Tibial nerve (tissue), 4 donors: ENCODE data around the gene SKP1.

Experiments
- EP300 ChIP-seq, 2 donors: sonication (generic); formaldehyde crosslinking; IDR thresholded peaks; one replicate each; pipeline ENCODE4 v1.6.1; 2017; ENCODE audit warnings: antibody characterized with exemption in 2 of 2, mild to moderate bottlenecking in 1 of 2
- POLR2A ChIP-seq, 2 donors: fragments of 450-650 bp; IDR thresholded peaks; one replicate each; pipeline ENCODE4 v1.6.1; 2017; ENCODE audit warnings: antibody characterized with exemption in 2 of 2, mild to moderate bottlenecking in 2 of 2, moderate library complexity in 2 of 2
- TF ChIP-seq, protein P1 (sequence below), 5 experiments: fragments of 200-600 bp in 3 of 5; fragments of 450-650 bp in 2 of 5; sonication (generic) in 3 of 5; IDR thresholded peaks; one replicate each; pipeline ENCODE4 v1.5.1; 2016 to 2019; ENCODE audit warnings: antibody characterized with exemption in 5 of 5, mild to moderate bottlenecking in 3 of 5, moderate library complexity in 2 of 5

DNA sequence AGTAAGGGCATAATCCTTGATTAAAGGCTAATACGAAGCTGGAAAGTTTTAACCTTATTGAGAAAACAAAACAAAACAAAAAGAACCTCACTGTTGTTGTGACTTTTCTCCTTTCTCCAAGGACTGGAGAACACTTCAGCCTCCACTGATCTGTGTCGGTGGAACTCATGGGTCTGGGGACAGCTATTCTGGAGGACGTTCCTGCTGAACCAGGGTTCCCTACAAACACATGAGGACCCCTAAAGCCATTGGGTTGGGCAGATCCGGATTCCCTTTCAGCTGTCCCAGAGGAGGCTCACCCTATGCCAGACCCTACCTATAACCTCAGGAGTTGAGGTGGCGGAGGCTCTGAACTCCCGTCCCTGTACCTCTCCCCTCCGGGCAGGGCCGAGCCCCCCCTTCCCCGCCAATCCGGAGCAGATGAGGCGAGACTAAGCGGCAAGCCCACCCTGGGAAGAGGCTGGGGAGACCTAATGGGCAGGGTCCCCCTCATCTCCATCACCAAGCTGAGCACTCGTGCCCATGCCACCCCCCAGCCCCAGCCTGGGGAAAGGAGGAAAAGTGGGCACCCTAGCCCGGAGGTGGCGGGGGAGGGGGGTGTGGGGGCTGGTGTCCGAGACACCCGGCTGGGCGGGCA lies 63.9 kb downstream of the SKP1 start:
- TF ChIP-seq, protein P1, sequence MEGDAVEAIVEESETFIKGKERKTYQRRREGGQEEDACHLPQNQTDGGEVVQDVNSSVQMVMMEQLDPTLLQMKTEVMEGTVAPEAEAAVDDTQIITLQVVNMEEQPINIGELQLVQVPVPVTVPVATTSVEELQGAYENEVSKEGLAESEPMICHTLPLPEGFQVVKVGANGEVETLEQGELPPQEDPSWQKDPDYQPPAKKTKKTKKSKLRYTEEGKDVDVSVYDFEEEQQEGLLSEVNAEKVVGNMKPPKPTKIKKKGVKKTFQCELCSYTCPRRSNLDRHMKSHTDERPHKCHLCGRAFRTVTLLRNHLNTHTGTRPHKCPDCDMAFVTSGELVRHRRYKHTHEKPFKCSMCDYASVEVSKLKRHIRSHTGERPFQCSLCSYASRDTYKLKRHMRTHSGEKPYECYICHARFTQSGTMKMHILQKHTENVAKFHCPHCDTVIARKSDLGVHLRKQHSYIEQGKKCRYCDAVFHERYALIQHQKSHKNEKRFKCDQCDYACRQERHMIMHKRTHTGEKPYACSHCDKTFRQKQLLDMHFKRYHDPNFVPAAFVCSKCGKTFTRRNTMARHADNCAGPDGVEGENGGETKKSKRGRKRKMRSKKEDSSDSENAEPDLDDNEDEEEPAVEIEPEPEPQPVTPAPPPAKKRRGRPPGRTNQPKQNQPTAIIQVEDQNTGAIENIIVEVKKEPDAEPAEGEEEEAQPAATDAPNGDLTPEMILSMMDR (IDR thresholded peaks at IDR 0.05), result no peak
- TF ChIP-seq POLR2A (IDR thresholded peaks at IDR 0.05) (no peak), EP300 (IDR thresholded peaks at IDR 0.05) (no peak)
